GM18502 (cell line): ENCODE data around the gene IFT22.
"Not testable (repeated sequence)": the region's sequence is repeated elsewhere in the genome, so short reads cannot be mapped to it uniquely, and the experiment has no call there.

Experiments
- ATAC-seq: cut with Tn5 transposase; IDR thresholded peaks from one replicate; pipeline ENCODE4 v1.9.1; 2021; ENCODE audit warnings: mild to moderate bottlenecking; ENCODE audit not compliant: unreplicated experiment, poor library complexity

IFT22 gene

GRCh38 chr7:101319401-101319800, 2.2 kb downstream of the IFT22 start:
- no peak for ATAC-seq

- no peak for ATAC-seq
These were observed 6.3 kb downstream of the IFT22 start for GRCh38 chr7:101315336-101315735.

GRCh38 chr7:101308245-101309085, 13.1 kb downstream of the IFT22 start:
- no peak for ATAC-seq

GRCh38 chr7:101306307-101306706, 15.3 kb downstream of the IFT22 start:
- no peak for ATAC-seq

- ATAC-seq = no peak
These were observed 18.4 kb downstream of the IFT22 start for GRCh38 chr7:101303102-101303701.

- no peak for ATAC-seq
These were observed 18.9 kb downstream of the IFT22 start for GRCh38 chr7:101302641-101303101.

- no peak for ATAC-seq
These were observed 20.9 kb downstream of the IFT22 start for GRCh38 chr7:101300465-101301376.

GRCh38 chr7:101299511-101300464, 21.8 kb downstream of the IFT22 start:
- no peak for ATAC-seq

- ATAC-seq = no peak
These were observed 26.8 kb downstream of the IFT22 start for GRCh38 chr7:101294832-101295121.

- no peak for ATAC-seq
These were observed 27.4 kb downstream of the IFT22 start for GRCh38 chr7:101294039-101294831.

GRCh38 chr7:101293069-101294021, 28.3 kb downstream of the IFT22 start:
- ATAC-seq = not testable (repeated sequence)

GRCh38 chr7:101292566-101292965, 29.0 kb downstream of the IFT22 start:
- ATAC-seq = not testable (repeated sequence)

- not testable (repeated sequence) for ATAC-seq
These were observed 31.2 kb downstream of the IFT22 start for GRCh38 chr7:101290186-101291037.

GRCh38 chr7:101289687-101290086, 31.9 kb downstream of the IFT22 start:
- ATAC-seq = not testable (repeated sequence)

GRCh38 chr7:101288439-101288838, 33.2 kb downstream of the IFT22 start:
- ATAC-seq = no peak

- ATAC-seq = no peak
These were observed 34.6 kb downstream of the IFT22 start for GRCh38 chr7:101287032-101287431.

GRCh38 chr7:101285880-101286279, 35.7 kb downstream of the IFT22 start:
- ATAC-seq = not testable (repeated sequence)
